KMS-11 (cell line): ENCODE results near the gene ZBTB48.

Source experiments
- H2AFZ ChIP-seq: fragments of 200-600 bp; sonication (generic); 2 replicates; pipeline ENCODE4 v1.6.1; 2016; ENCODE audit warnings: antibody characterized with exemption, mixed run types, low read depth
- H3K27ac ChIP-seq: fragments of 200-600 bp; sonication (generic); 2 replicates; pipeline ENCODE4 v1.6.1; 2016; ENCODE audit warnings: mild to moderate bottlenecking, mixed run types
- H3K27me3 ChIP-seq: fragments of 200-600 bp; sonication (generic); 2 replicates; pipeline ENCODE4 v1.6.1; 2017; ENCODE audit warnings: mild to moderate bottlenecking, low read depth, mixed run types, moderate library complexity; ENCODE audit not compliant: insufficient read depth
- H3K36me3 ChIP-seq: fragments of 200-600 bp; sonication (generic); 2 replicates; pipeline ENCODE4 v1.6.1; 2017; ENCODE audit warnings: mild to moderate bottlenecking, mixed run types; ENCODE audit not compliant: insufficient read depth
- H3K4me1 ChIP-seq: fragments of 200-600 bp; sonication (generic); 2 replicates; pipeline ENCODE4 v1.6.1; 2016; ENCODE audit warnings: mild to moderate bottlenecking, low read depth, mixed run types; ENCODE audit not compliant: poor library complexity, severe bottlenecking
- H3K4me2 ChIP-seq: fragments of 200-600 bp; sonication (generic); 2 replicates; pipeline ENCODE4 v1.7.0; 2016; ENCODE audit warnings: mild to moderate bottlenecking, mixed run types
- H3K4me3 ChIP-seq: fragments of 200-600 bp; sonication (generic); IDR thresholded peaks from 2 replicates; pipeline ENCODE4 v1.6.1; 2017; ENCODE audit warnings: low read depth, low read length, mixed read lengths; ENCODE audit not compliant: insufficient read depth
- H3K79me2 ChIP-seq: fragments of 200-600 bp; sonication (generic); 2 replicates; pipeline ENCODE4 v1.6.1; 2016; ENCODE audit warnings: low read depth, mixed run types; ENCODE audit not compliant: insufficient read depth
- H3K9ac ChIP-seq: fragments of 200-600 bp; sonication (generic); 2 replicates; pipeline ENCODE4 v1.6.1; 2016; ENCODE audit warnings: mild to moderate bottlenecking, mixed run types
- H4K20me1 ChIP-seq: fragments of 200-600 bp; sonication (generic); 2 replicates; pipeline ENCODE4 v1.6.1; 2016; ENCODE audit warnings: mild to moderate bottlenecking, mixed run types; ENCODE audit not compliant: insufficient read depth
- TF ChIP-seq, protein P1 (sequence below): fragments of 200-600 bp; sonication (generic); conservative IDR thresholded peaks from 2 replicates; pipeline ENCODE4 v1.6.1; 2017; ENCODE audit warnings: low read depth, mild to moderate bottlenecking, antibody characterized with exemption, low read length, moderate library complexity, mixed read lengths

ZBTB48 gene

GRCh38 chr1:6623269-6623965, 43.6 kb downstream of the ZBTB48 start:
- no peak overlapping the region for H3K4me3 ChIP-seq
- peaks cover 17% of the 10 kb centered on the region for H3K79me2 ChIP-seq
- no peak overlapping the region for H3K4me2 ChIP-seq
- H3K27ac ChIP-seq: no peak overlapping the region
- H2AFZ ChIP-seq: no peak overlapping the region
- TF ChIP-seq, protein P1, sequence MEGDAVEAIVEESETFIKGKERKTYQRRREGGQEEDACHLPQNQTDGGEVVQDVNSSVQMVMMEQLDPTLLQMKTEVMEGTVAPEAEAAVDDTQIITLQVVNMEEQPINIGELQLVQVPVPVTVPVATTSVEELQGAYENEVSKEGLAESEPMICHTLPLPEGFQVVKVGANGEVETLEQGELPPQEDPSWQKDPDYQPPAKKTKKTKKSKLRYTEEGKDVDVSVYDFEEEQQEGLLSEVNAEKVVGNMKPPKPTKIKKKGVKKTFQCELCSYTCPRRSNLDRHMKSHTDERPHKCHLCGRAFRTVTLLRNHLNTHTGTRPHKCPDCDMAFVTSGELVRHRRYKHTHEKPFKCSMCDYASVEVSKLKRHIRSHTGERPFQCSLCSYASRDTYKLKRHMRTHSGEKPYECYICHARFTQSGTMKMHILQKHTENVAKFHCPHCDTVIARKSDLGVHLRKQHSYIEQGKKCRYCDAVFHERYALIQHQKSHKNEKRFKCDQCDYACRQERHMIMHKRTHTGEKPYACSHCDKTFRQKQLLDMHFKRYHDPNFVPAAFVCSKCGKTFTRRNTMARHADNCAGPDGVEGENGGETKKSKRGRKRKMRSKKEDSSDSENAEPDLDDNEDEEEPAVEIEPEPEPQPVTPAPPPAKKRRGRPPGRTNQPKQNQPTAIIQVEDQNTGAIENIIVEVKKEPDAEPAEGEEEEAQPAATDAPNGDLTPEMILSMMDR: no peak
- peaks cover 6% of the 10 kb centered on the region; the same call in 1 of the 2 replicates for H3K36me3 ChIP-seq
- no peaks in the 10 kb centered on the region for H4K20me1 ChIP-seq
- H3K9ac ChIP-seq: no peak overlapping the region
- peaks cover 25% of the 10 kb centered on the region for H3K4me1 ChIP-seq
- H3K27me3 ChIP-seq: no peaks in the 10 kb centered on the region

DNA sequence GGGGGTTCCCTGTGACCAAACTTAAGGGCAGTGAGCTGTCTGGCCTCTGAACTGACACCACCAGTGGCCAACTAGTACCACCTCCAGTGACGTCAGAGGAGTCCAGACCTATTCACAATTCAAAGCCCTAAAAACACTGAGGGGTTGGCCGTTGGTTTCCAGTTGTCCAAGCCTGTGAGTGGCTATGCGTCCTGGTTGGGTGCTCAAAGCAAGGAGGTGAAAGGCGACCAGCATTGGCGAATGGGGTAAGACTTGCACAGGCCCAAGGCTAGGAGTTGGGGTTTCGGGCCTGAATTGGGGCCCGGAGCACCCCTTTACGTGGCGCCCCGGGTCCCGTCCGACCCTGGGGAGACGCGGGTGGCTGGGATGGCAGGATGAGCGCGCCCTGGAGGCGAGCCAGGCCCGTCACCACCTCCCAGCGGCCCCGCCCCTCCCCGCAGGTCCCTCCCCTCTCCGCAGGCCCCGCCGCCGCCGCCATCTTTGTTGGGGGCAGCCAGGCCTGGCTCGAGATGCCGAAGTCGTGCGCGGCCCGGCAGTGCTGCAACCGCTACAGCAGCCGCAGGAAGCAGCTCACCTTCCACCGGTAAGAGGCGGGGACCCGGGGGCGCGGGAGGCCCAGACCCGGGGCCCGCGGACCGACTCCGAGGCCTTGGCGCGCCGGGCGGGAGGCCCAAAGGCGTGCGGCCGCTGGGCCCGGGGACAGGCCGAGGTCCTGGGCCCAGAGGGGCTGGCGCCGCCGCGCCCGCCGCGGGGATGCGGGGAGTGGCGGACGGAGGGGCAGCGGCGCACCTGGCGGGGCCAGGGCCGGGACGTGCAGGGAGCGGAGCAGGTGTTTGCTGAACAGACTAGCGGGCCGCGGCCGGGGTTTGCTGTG, 45.2 kb downstream of the ZBTB48 start, which contains the start of gene THAP3:
THAP3 (plus strand) TSS at position 159 of the 874 bp plus-strand sequence; CDS start at position 510, 351 bp downstream.
- Histone ChIP-seq H3K27ac (peak within 1 kb of the TSS; percentile 37; the same call in 1 of the 2 replicates), H3K79me2 (peaks cover 13% of the 10 kb centered on the region), H3K9ac (peak within 1 kb of the TSS; percentile 66; the same call in 1 of the 2 replicates), H3K4me1 (peaks cover 25% of the 10 kb centered on the region), H3K4me3 (peak within 1 kb of the TSS; percentile 89), H3K36me3 (peaks cover 6% of the 10 kb centered on the region; the same call in 1 of the 2 replicates), H3K4me2 (peak within 1 kb of the TSS; percentile 78), H4K20me1 (no peaks in the 10 kb centered on the region), H2AFZ (peak within 1 kb of the TSS; percentile 61), H3K27me3 (no peaks in the 10 kb centered on the region)
- TF ChIP-seq, protein P1: peak; percentile 38; the same call in 1 of the 2 replicates

- Histone ChIP-seq H3K27me3 (no peaks in the 10 kb centered on the region), H2AFZ (peak overlapping the region; percentile 61), H3K36me3 (peaks cover 6% of the 10 kb centered on the region; the same call in 1 of the 2 replicates), H3K9ac (peak overlapping the region; percentile 66; the same call in 1 of the 2 replicates), H4K20me1 (no peaks in the 10 kb centered on the region), H3K79me2 (peaks cover 13% of the 10 kb centered on the region), H3K4me1 (peaks cover 25% of the 10 kb centered on the region), H3K4me2 (peak overlapping the region; percentile 78), H3K27ac (0 out of 2 replicates have a peak overlapping the region, but pooled peaks have one; percentile 9), H3K4me3 (peak overlapping the region; percentile 89)
- TF ChIP-seq, protein P1: no peak
Measured at GRCh38 chr1:6625584-6626149, 45.9 kb downstream of the ZBTB48 start.

DNA sequence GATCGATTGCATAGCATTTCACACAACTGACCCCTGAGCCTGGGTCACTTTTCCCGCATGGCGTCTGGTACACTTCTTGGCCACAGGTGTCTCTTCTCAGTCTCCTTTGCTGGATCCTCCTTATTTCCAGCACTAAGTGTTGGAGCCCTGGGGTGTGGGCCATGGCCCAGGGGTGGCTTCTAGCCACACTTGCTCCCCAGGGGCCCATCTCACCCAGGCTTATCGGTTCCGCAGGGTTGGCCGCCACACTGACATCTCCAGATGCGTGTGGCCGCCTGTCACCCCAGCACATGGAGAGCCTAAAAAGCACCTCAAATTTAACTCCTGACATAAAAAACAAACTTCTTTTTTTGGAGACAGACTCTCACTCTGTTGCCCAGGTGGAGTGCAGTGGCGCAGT, 47.2 kb downstream of the ZBTB48 start:
- H3K27ac ChIP-seq: no peak overlapping the region
- peaks cover 13% of the 10 kb centered on the region for H3K79me2 ChIP-seq
- no peaks in the 10 kb centered on the region; the same call in 1 of the 2 replicates for H3K36me3 ChIP-seq
- H3K4me2 ChIP-seq: no peak overlapping the region
- no peaks in the 10 kb centered on the region for H4K20me1 ChIP-seq
- H2AFZ ChIP-seq: no peak overlapping the region
- no peak overlapping the region for H3K9ac ChIP-seq
- H3K4me1 ChIP-seq: peaks cover 25% of the 10 kb centered on the region
- no peaks in the 10 kb centered on the region for H3K27me3 ChIP-seq
- no peak overlapping the region for H3K4me3 ChIP-seq
- TF ChIP-seq, protein P1: no peak
